Erythroblast (primary cell): Measurements from ENCODE around the gene HNRNPDL.

Source experiments
- GATA1 ChIP-seq: IDR thresholded peaks from 2 replicates; pipeline ENCODE4 v1.6.1; 2011; ENCODE audit warnings: low read depth, mild to moderate bottlenecking, control low read depth, low read length, moderate library complexity
- POLR2A ChIP-seq: IDR thresholded peaks from 2 replicates; pipeline ENCODE4 v1.6.1; 2011; ENCODE audit warnings: mild to moderate bottlenecking, low read length

DNA sequence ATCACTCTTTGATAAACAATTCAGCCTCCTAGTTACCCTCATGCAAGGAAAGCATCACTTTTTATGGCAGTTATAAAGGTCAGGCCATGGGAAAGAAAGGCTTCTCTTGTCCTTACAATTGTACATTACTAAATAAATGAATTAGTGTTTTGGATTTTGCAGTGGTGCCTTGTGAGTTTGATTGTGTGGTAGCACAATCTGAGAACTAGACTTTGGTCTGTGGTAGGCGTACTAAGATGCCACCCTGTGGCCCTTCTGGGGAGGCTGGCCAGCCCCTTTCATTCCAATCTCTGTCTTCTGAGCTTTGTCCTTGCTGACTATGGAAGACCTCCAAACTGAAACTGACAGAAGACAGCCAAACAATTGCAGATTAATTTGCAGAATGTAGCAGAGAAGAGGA, 41.9 kb downstream of the HNRNPDL start:
- TF ChIP-seq POLR2A (no peak), GATA1 (no peak)
